ENCODE measurements around the gene ARNT2.

ARNT2 gene

GRCh38 chr15:80564056-80564455 is 159.9 kb downstream of the ARNT2 start:
- Mint-ChIP-seq H3K27ac (no peak overlapping the region), H3K9me3 (no peaks in the 10 kb centered on the region), H3K4me3 (no peak overlapping the region), H3K36me3 (ENCODE audit: low read depth) (no peaks in the 10 kb centered on the region), H3K27me3 (ENCODE audit: low read depth) (peaks cover 17% of the 10 kb centered on the region), H3K4me1 (ENCODE audit: low read depth) (peaks cover 7% of the 10 kb centered on the region)
- no peak for DNase-seq (ENCODE audit: low spot score)

GRCh38 chr15:80565398-80565797 is 161.2 kb downstream of the ARNT2 start:
- DNase-seq (ENCODE audit: low spot score), result no peak
- peaks cover 19% of the 10 kb centered on the region for H3K27me3 Mint-ChIP-seq (ENCODE audit: low read depth)
- no peaks in the 10 kb centered on the region for H3K36me3 Mint-ChIP-seq (ENCODE audit: low read depth)
- H3K4me3 Mint-ChIP-seq, result no peak overlapping the region
- H3K9me3 Mint-ChIP-seq, result no peaks in the 10 kb centered on the region
- H3K4me1 Mint-ChIP-seq (ENCODE audit: low read depth), result peaks cover 7% of the 10 kb centered on the region
- H3K27ac Mint-ChIP-seq, result no peak overlapping the region

GRCh38 chr15:80565988-80566387 is 161.8 kb downstream of the ARNT2 start:
- peaks cover 17% of the 10 kb centered on the region for H3K27me3 Mint-ChIP-seq (ENCODE audit: low read depth)

GRCh38 chr15:80567721-80568157 is 163.6 kb downstream of the ARNT2 start:
- Mint-ChIP-seq H3K27ac (no peak overlapping the region), H3K36me3 (ENCODE audit: low read depth) (no peaks in the 10 kb centered on the region), H3K4me3 (no peak overlapping the region), H3K9me3 (no peaks in the 10 kb centered on the region), H3K4me1 (ENCODE audit: low read depth) (peaks cover 7% of the 10 kb centered on the region), H3K27me3 (ENCODE audit: low read depth) (peaks cover 15% of the 10 kb centered on the region)
- no peak for DNase-seq (ENCODE audit: low spot score)

More at GRCh38 chr15:80565988-80566387, 161.8 kb downstream of the ARNT2 start:
- Mint-ChIP-seq H3K36me3 (ENCODE audit: low read depth) (no peaks in the 10 kb centered on the region), H3K4me1 (ENCODE audit: low read depth) (peaks cover 7% of the 10 kb centered on the region), H3K27ac (no peak overlapping the region), H3K9me3 (no peaks in the 10 kb centered on the region), H3K4me3 (no peak overlapping the region)
- DNase-seq (ENCODE audit: low spot score), result no peak

- H3K4me1 Mint-ChIP-seq (ENCODE audit: low read depth), result peaks cover 7% of the 10 kb centered on the region
- no peaks in the 10 kb centered on the region for H3K36me3 Mint-ChIP-seq (ENCODE audit: low read depth)
- H3K27ac Mint-ChIP-seq, result no peak overlapping the region
- H3K27me3 Mint-ChIP-seq (ENCODE audit: low read depth), result peaks cover 16% of the 10 kb centered on the region
- H3K9me3 Mint-ChIP-seq, result no peaks in the 10 kb centered on the region
- no peak for DNase-seq (ENCODE audit: low spot score)
- H3K4me3 Mint-ChIP-seq, result no peak overlapping the region
Measured at GRCh38 chr15:80568298-80568697, 164.1 kb downstream of the ARNT2 start.

- DNase-seq (ENCODE audit: low spot score), result no peak
- peaks cover 7% of the 10 kb centered on the region for H3K4me1 Mint-ChIP-seq (ENCODE audit: low read depth)
- H3K4me3 Mint-ChIP-seq, result no peak overlapping the region
- H3K36me3 Mint-ChIP-seq (ENCODE audit: low read depth), result no peaks in the 10 kb centered on the region
- no peaks in the 10 kb centered on the region for H3K9me3 Mint-ChIP-seq
- H3K27me3 Mint-ChIP-seq (ENCODE audit: low read depth), result peaks cover 18% of the 10 kb centered on the region
- H3K27ac Mint-ChIP-seq, result no peak overlapping the region
Measured at GRCh38 chr15:80568876-80569605, 164.9 kb downstream of the ARNT2 start.

- no peaks in the 10 kb centered on the region for H3K9me3 Mint-ChIP-seq
- H3K36me3 Mint-ChIP-seq (ENCODE audit: low read depth), result no peaks in the 10 kb centered on the region
- H3K27ac Mint-ChIP-seq, result no peak overlapping the region
- peaks cover 7% of the 10 kb centered on the region for H3K4me1 Mint-ChIP-seq (ENCODE audit: low read depth)
- H3K27me3 Mint-ChIP-seq (ENCODE audit: low read depth), result peaks cover 18% of the 10 kb centered on the region
- H3K4me3 Mint-ChIP-seq, result no peak overlapping the region
- DNase-seq (ENCODE audit: low spot score), result no peak
Measured at GRCh38 chr15:80569656-80570055, 165.5 kb downstream of the ARNT2 start.

GRCh38 chr15:80570553-80570952 is 166.4 kb downstream of the ARNT2 start:
- Mint-ChIP-seq H3K4me3 (no peak overlapping the region), H3K9me3 (no peaks in the 10 kb centered on the region), H3K27me3 (ENCODE audit: low read depth) (peaks cover 16% of the 10 kb centered on the region), H3K27ac (no peak overlapping the region), H3K4me1 (ENCODE audit: low read depth) (peaks cover 3% of the 10 kb centered on the region), H3K36me3 (ENCODE audit: low read depth) (no peaks in the 10 kb centered on the region)
- DNase-seq (ENCODE audit: low spot score), result no peak

GRCh38 chr15:80572337-80572736 is 168.2 kb downstream of the ARNT2 start:
- Mint-ChIP-seq H3K27ac (no peak overlapping the region), H3K4me3 (no peak overlapping the region), H3K9me3 (no peaks in the 10 kb centered on the region), H3K36me3 (ENCODE audit: low read depth) (no peaks in the 10 kb centered on the region), H3K27me3 (ENCODE audit: low read depth) (peaks cover 8% of the 10 kb centered on the region), H3K4me1 (ENCODE audit: low read depth) (no peaks in the 10 kb centered on the region)
- no peak for DNase-seq (ENCODE audit: low spot score)

GRCh38 chr15:80573606-80574005 is 169.4 kb downstream of the ARNT2 start:
- Mint-ChIP-seq H3K4me1 (ENCODE audit: low read depth) (no peaks in the 10 kb centered on the region), H3K27ac (no peak overlapping the region), H3K9me3 (no peaks in the 10 kb centered on the region), H3K27me3 (ENCODE audit: low read depth) (peaks cover 5% of the 10 kb centered on the region), H3K36me3 (ENCODE audit: low read depth) (no peaks in the 10 kb centered on the region), H3K4me3 (no peak overlapping the region)
- no peak for DNase-seq (ENCODE audit: low spot score)

- DNase-seq (ENCODE audit: low spot score), result no peak
- Mint-ChIP-seq H3K27ac (no peak overlapping the region), H3K36me3 (ENCODE audit: low read depth) (no peaks in the 10 kb centered on the region), H3K4me3 (no peak overlapping the region), H3K9me3 (no peaks in the 10 kb centered on the region), H3K27me3 (ENCODE audit: low read depth) (peaks cover 5% of the 10 kb centered on the region), H3K4me1 (ENCODE audit: low read depth) (no peaks in the 10 kb centered on the region)
Measured at GRCh38 chr15:80574590-80574989, 170.4 kb downstream of the ARNT2 start.

- Mint-ChIP-seq H3K27ac (no peak overlapping the region), H3K4me1 (ENCODE audit: low read depth) (no peaks in the 10 kb centered on the region), H3K36me3 (ENCODE audit: low read depth) (no peaks in the 10 kb centered on the region), H3K9me3 (no peaks in the 10 kb centered on the region), H3K4me3 (no peak overlapping the region), H3K27me3 (ENCODE audit: low read depth) (peaks cover 3% of the 10 kb centered on the region)
- no peak for DNase-seq (ENCODE audit: low spot score)
Measured at GRCh38 chr15:80576519-80577090, 172.4 kb downstream of the ARNT2 start.

GRCh38 chr15:80577552-80578205 is 173.5 kb downstream of the ARNT2 start:
- no peak overlapping the region for H3K27ac Mint-ChIP-seq
- H3K4me1 Mint-ChIP-seq (ENCODE audit: low read depth), result no peaks in the 10 kb centered on the region
- H3K4me3 Mint-ChIP-seq, result no peak overlapping the region
- peaks cover 3% of the 10 kb centered on the region for H3K27me3 Mint-ChIP-seq (ENCODE audit: low read depth)
- no peak for DNase-seq (ENCODE audit: low spot score)
- no peaks in the 10 kb centered on the region for H3K36me3 Mint-ChIP-seq (ENCODE audit: low read depth)
- H3K9me3 Mint-ChIP-seq, result no peaks in the 10 kb centered on the region

GRCh38 chr15:80578206-80578595 is 174.0 kb downstream of the ARNT2 start:
- Mint-ChIP-seq H3K36me3 (ENCODE audit: low read depth) (no peaks in the 10 kb centered on the region), H3K4me3 (no peak overlapping the region), H3K9me3 (no peaks in the 10 kb centered on the region), H3K27me3 (ENCODE audit: low read depth) (peaks cover 3% of the 10 kb centered on the region), H3K4me1 (ENCODE audit: low read depth) (no peaks in the 10 kb centered on the region), H3K27ac (no peak overlapping the region)
- DNase-seq (ENCODE audit: low spot score), result no peak
